HFFc6 (cell line): Measurements from ENCODE around the gene EPB41. TPM values are rescaled to one million over a fixed set of nuclear protein-coding genes. Genes with fewer than 3 reads are reported as not detected.
A peak's percentile ranks its signal among the peaks of the same experiment; 100 is the strongest.
"Not testable (repeated sequence)": the region's sequence is repeated elsewhere in the genome, so short reads cannot be mapped to it uniquely, and the experiment has no call there.

Source experiments
- DNase-seq: peaks from one replicate; pipeline ENCODE4 v3.0.0-alpha.2; 2018
- H3K27ac Mint-ChIP-seq: 2 replicates; pipeline ENCODE4 v1.8.0; 2020; ENCODE audit warnings: mild to moderate bottlenecking, mixed read lengths
- H3K27me3 Mint-ChIP-seq: 2 replicates; pipeline ENCODE4 v1.8.0; 2021; ENCODE audit warnings: mild to moderate bottlenecking, moderate library complexity, mixed read lengths; ENCODE audit not compliant: insufficient read depth
- H3K36me3 Mint-ChIP-seq: 2 replicates; pipeline ENCODE4 v1.8.0; 2021; ENCODE audit warnings: low read depth, mixed read lengths
- H3K4me1 Mint-ChIP-seq: 2 replicates; pipeline ENCODE4 v1.8.0; 2020; ENCODE audit warnings: low read depth, mixed read lengths
- H3K4me3 Mint-ChIP-seq: 2 replicates; pipeline ENCODE4 v1.8.0; 2020; ENCODE audit warnings: mild to moderate bottlenecking, moderate library complexity, mixed read lengths
- H3K9me3 Mint-ChIP-seq: 2 replicates; pipeline ENCODE4 v1.8.0; 2020; ENCODE audit warnings: mild to moderate bottlenecking, mixed read lengths
- CTCF ChIP-seq: fragments of 200-600 bp; sonication (generic); IDR thresholded peaks from 2 replicates; pipeline ENCODE4 v1.5.0; 2021; ENCODE audit warnings: antibody characterized with exemption, mild to moderate bottlenecking
- total RNA-seq, 6 experiments: library from RNA; stranded (reverse); fragmentation: NEBNext Ultra II Directional; extraction: Animal tissue kit (Norgen Biotek cat#: 25700); gene quantifications; 2 replicates in 1 of 6; 3 replicates in 5 of 6; pipeline ENCODE4 v1.2.3, GENCODE V29; 2021

Gene EPB41
- total RNA-seq, 6 experiments from 2014 or later, result 2.4 to 8.8 (median 3.4) TPM

- no peak for TF ChIP-seq CTCF
- H3K27me3 Mint-ChIP-seq, result no peaks in the 10 kb centered on the region; the same call in 1 of the 2 replicates
- H3K9me3 Mint-ChIP-seq, result no peaks in the 10 kb centered on the region
- H3K4me3 Mint-ChIP-seq, result no peak overlapping the region
- H3K4me1 Mint-ChIP-seq, result peaks cover 40% of the 10 kb centered on the region
- DNase-seq, result no peak
- no peak overlapping the region; the same call in 1 of the 2 replicates for H3K27ac Mint-ChIP-seq
- H3K36me3 Mint-ChIP-seq, result peaks cover 49% of the 10 kb centered on the region
Measured at GRCh38 chr1:29144178-29144577, 229.8 kb downstream of the EPB41 start.

GRCh38 chr1:29145739-29146437 is 231.5 kb downstream of the EPB41 start:
- peaks cover 40% of the 10 kb centered on the region for H3K4me1 Mint-ChIP-seq
- H3K36me3 Mint-ChIP-seq, result peaks cover 67% of the 10 kb centered on the region
- TF ChIP-seq CTCF, result no peak
- no peaks in the 10 kb centered on the region; the same call in 1 of the 2 replicates for H3K27me3 Mint-ChIP-seq
- peak overlapping the region; percentile 77 for H3K4me3 Mint-ChIP-seq
- DNase-seq, result peak; percentile 96
- H3K9me3 Mint-ChIP-seq, result no peaks in the 10 kb centered on the region
- peak overlapping the region; percentile 99 for H3K27ac Mint-ChIP-seq

- DNase-seq, result no peak
- Mint-ChIP-seq H3K4me3 (peak overlapping the region; percentile 39), H3K27ac (peak overlapping the region; percentile 99), H3K9me3 (no peaks in the 10 kb centered on the region), H3K27me3 (no peaks in the 10 kb centered on the region; the same call in 1 of the 2 replicates), H3K4me1 (peaks cover 40% of the 10 kb centered on the region), H3K36me3 (peaks cover 76% of the 10 kb centered on the region)
- no peak for TF ChIP-seq CTCF
Measured at GRCh38 chr1:29148656-29149491, 234.5 kb downstream of the EPB41 start.

GRCh38 chr1:29150346-29150745 is 236.0 kb downstream of the EPB41 start:
- Mint-ChIP-seq H3K36me3 (peaks cover 78% of the 10 kb centered on the region), H3K27ac (peak overlapping the region; percentile 5; the same call in 1 of the 2 replicates), H3K4me1 (peaks cover 38% of the 10 kb centered on the region)
- not testable (repeated sequence) for DNase-seq, H3K4me3 Mint-ChIP-seq, H3K27me3 Mint-ChIP-seq, H3K9me3 Mint-ChIP-seq

GRCh38 chr1:29152046-29152805 is 237.9 kb downstream of the EPB41 start:
- Mint-ChIP-seq H3K27me3 (no peaks in the 10 kb centered on the region; the same call in 1 of the 2 replicates), H3K36me3 (peaks cover 68% of the 10 kb centered on the region), H3K27ac (no peak overlapping the region), H3K9me3 (no peaks in the 10 kb centered on the region), H3K4me3 (no peak overlapping the region), H3K4me1 (peaks cover 26% of the 10 kb centered on the region)
- TF ChIP-seq CTCF, result no peak
- no peak for DNase-seq
